ENCODE data around the gene MLLT3.

GRCh38 chr9:20649381-20649780 is 27.1 kb upstream of the MLLT3 start:
- TF ChIP-seq CTCF (IDR thresholded peaks at IDR 0.05), result no peak
- TF ChIP-seq POLR2A (IDR thresholded peaks at IDR 0.05), result no peak

Measured in Peyer's patch (tissue), 4 donors.